H1 (cell line): ENCODE measurements around the gene STXBP6. TPM values are rescaled to one million over a fixed set of nuclear protein-coding genes. Genes with fewer than 3 reads are reported as not detected.

Source experiments
- CTCF ChIA-PET: fragments of 300-600 bp; sonication (Branson Sonifier 250); formaldehyde crosslinking; loops from one replicate; lab custom pipeline; 2021; ENCODE audit not compliant: partially characterized antibody; lab: Charles Lee
- POLR2A ChIA-PET: fragments of 300-600 bp; sonication (Branson Sonifier 250); formaldehyde crosslinking; loops from one replicate; lab custom pipeline; 2021; ENCODE audit warnings: inconsistent platforms; ENCODE audit not compliant: partially characterized antibody; lab: Charles Lee
- DNase-seq, 2 experiments: peaks; one replicate each; pipeline versions ENCODE4 v3.0.0 to v3.0.0-alpha.2; 2010 to 2022; ENCODE audit warnings: low spot score in 2 of 2, low read depth in 1 of 2, mixed read lengths in 1 of 2
- FAIRE-seq: peaks from 2 replicates; lab custom pipeline; 2011; peaks lifted over from hg19 to GRCh38; lab: Jason Lieb, UNC
- H2AFZ ChIP-seq: 2 replicates; pipeline ENCODE4 v1.8.1; 2012; ENCODE audit warnings: low read length, inconsistent platforms
- H2AK5ac ChIP-seq: 2 replicates; pipeline ENCODE4 v1.6.1; 2013; ENCODE audit warnings: low read depth, low read length
- H2BK120ac ChIP-seq: replicated peaks from 2 replicates; pipeline ENCODE3; 2013; ENCODE audit warnings: low read depth, low read length, inconsistent platforms
- H2BK12ac ChIP-seq: 2 replicates; pipeline ENCODE4 v1.6.1; 2013; ENCODE audit warnings: low read depth, low read length
- H2BK15ac ChIP-seq: 2 replicates; pipeline ENCODE4 v1.6.1; 2013; ENCODE audit warnings: low read length
- H2BK20ac ChIP-seq: 2 replicates; pipeline ENCODE4 v1.6.1; 2013; ENCODE audit warnings: low read length
- H2BK5ac ChIP-seq: 2 replicates; pipeline ENCODE4 v1.6.1; 2013; ENCODE audit warnings: low read depth, low read length
- H3K14ac ChIP-seq: 2 replicates; pipeline ENCODE4 v1.6.1; 2013; ENCODE audit warnings: inconsistent platforms; ENCODE audit not compliant: insufficient read length
- H3K18ac ChIP-seq: 2 replicates; pipeline ENCODE4 v1.6.1; 2013; ENCODE audit warnings: low read length; ENCODE audit errors: extremely low read depth
- H3K23ac ChIP-seq: 2 replicates; pipeline ENCODE4 v1.6.1; 2013; ENCODE audit warnings: inconsistent platforms; ENCODE audit not compliant: insufficient read length
- H3K23me2 ChIP-seq: 2 replicates; pipeline ENCODE4 v1.6.1; 2013; ENCODE audit warnings: low read depth, low read length
- H3K27ac ChIP-seq: 2 replicates; pipeline ENCODE4 v1.6.1; 2011; ENCODE audit warnings: low read depth, low read length, inconsistent platforms
- H3K27me3 ChIP-seq, 4 experiments: replicated peaks in 1 of 4; 1 replicate in 1 of 4; 2 replicates in 3 of 4; pipeline versions ENCODE4 v1.6.1 to v1.8.1; 2011 to 2013; ENCODE audit warnings: low read length in 3 of 4, mild to moderate bottlenecking in 3 of 4, inconsistent platforms in 2 of 4, mixed read lengths in 2 of 4, moderate library complexity in 1 of 4; ENCODE audit not compliant: control insufficient read depth in 3 of 4, insufficient read depth in 3 of 4; ENCODE audit errors: extremely low read depth in 1 of 4
- H3K36me3 ChIP-seq, 4 experiments: 2 replicates each; pipeline versions ENCODE4 v1.6.1 to v1.8.1; 2011 to 2013; ENCODE audit warnings: mild to moderate bottlenecking in 4 of 4, low read length in 3 of 4, moderate library complexity in 2 of 4, control low read depth in 1 of 4, inconsistent platforms in 1 of 4; ENCODE audit not compliant: insufficient read depth in 4 of 4, control insufficient read depth in 2 of 4
- H3K4ac ChIP-seq: replicated peaks from 2 replicates; pipeline ENCODE3; 2013; ENCODE audit warnings: low read length, low read depth, mixed read lengths, inconsistent platforms; ENCODE audit not compliant: insufficient read length
- H3K4me1 ChIP-seq, 4 experiments: replicated peaks in 1 of 4; 1 replicate in 1 of 4; 2 replicates in 3 of 4; pipeline versions ENCODE4 v1.6.1 to v1.8.1; 2011 to 2013; ENCODE audit warnings: low read length in 3 of 4, inconsistent platforms in 2 of 4, mixed read lengths in 1 of 4; ENCODE audit not compliant: insufficient read depth in 4 of 4, control insufficient read depth in 3 of 4
- H3K4me2 ChIP-seq, 2 experiments: 2 replicates each; pipeline versions ENCODE4 v1.6.1 to v1.8.1; 2011 to 2013; ENCODE audit warnings: low read depth in 2 of 2, low read length in 2 of 2, control low read depth in 1 of 2, inconsistent platforms in 1 of 2, mild to moderate bottlenecking in 1 of 2; ENCODE audit not compliant: insufficient read depth in 1 of 2
- H3K4me3 ChIP-seq, 4 experiments: fragments of 200-600, 300-600 bp in 1 of 4; sonication (generic), shearing (Covaris generic), sonication (Bioruptor Twin) in 1 of 4; 2 replicates each; pipeline versions ENCODE4 v1.5.1 to v1.8.1; 2011 to 2016; ENCODE audit warnings: low read length in 4 of 4, low read depth in 3 of 4, control low read depth in 2 of 4, inconsistent platforms in 2 of 4, mild to moderate bottlenecking in 2 of 4, mixed read lengths in 1 of 4, moderate library complexity in 1 of 4; ENCODE audit not compliant: insufficient read depth in 2 of 4; ENCODE audit errors: extremely low read depth in 1 of 4
- H3K56ac ChIP-seq: replicated peaks from 2 replicates; pipeline ENCODE3; 2013; ENCODE audit warnings: low read depth, mild to moderate bottlenecking, mixed read lengths, low read length, inconsistent platforms; ENCODE audit not compliant: insufficient read length
- H3K79me1 ChIP-seq: 2 replicates; pipeline ENCODE4 v1.6.1; 2013; ENCODE audit warnings: low read depth, low read length, control low read depth
- H3K79me2 ChIP-seq, 2 experiments: 2 replicates each; pipeline versions ENCODE4 v1.6.1 to v1.8.1; 2012 to 2013; ENCODE audit warnings: low read length in 2 of 2, mild to moderate bottlenecking in 2 of 2, inconsistent platforms in 1 of 2; ENCODE audit not compliant: insufficient read depth in 2 of 2, control insufficient read depth in 1 of 2
- H3K9ac ChIP-seq, 4 experiments: replicated peaks in 1 of 4; 1 replicate in 1 of 4; 2 replicates in 3 of 4; pipeline versions ENCODE4 v1.6.1 to v1.8.1; 2011 to 2013; ENCODE audit warnings: low read depth in 3 of 4, low read length in 3 of 4, control low read depth in 2 of 4, mild to moderate bottlenecking in 2 of 4, moderate library complexity in 2 of 4, inconsistent platforms in 1 of 4; ENCODE audit errors: extremely low read depth in 1 of 4
- H3K9me3 ChIP-seq, 2 experiments: 2 replicates each; pipeline versions ENCODE4 v1.6.1 to v1.8.1; 2012 to 2013; ENCODE audit warnings: mild to moderate bottlenecking in 2 of 2, moderate library complexity in 2 of 2, control low read depth in 1 of 2, inconsistent platforms in 1 of 2, low read depth in 1 of 2, low read length in 1 of 2, mixed read lengths in 1 of 2; ENCODE audit not compliant: insufficient read depth in 2 of 2
- H4K20me1 ChIP-seq, 2 experiments: replicated peaks in 1 of 2; 2 replicates each; pipeline versions ENCODE3 to v1.8.1; 2011 to 2013; ENCODE audit warnings: inconsistent platforms in 2 of 2, low read length in 2 of 2, mild to moderate bottlenecking in 1 of 2; ENCODE audit not compliant: insufficient read depth in 2 of 2, control insufficient read depth in 1 of 2
- H4K5ac ChIP-seq: 2 replicates; pipeline ENCODE4 v1.6.1; 2013; ENCODE audit warnings: low read length, low read depth, mixed read lengths, inconsistent platforms; ENCODE audit not compliant: insufficient read length
- H4K8ac ChIP-seq: 2 replicates; pipeline ENCODE4 v1.8.0; 2013; ENCODE audit warnings: mild to moderate bottlenecking, moderate library complexity, low read length, inconsistent platforms; ENCODE audit not compliant: insufficient read depth; ENCODE audit errors: extremely low read depth
- H4K91ac ChIP-seq: replicated peaks from 2 replicates; pipeline ENCODE3; 2013; ENCODE audit warnings: low read length, mixed read lengths, inconsistent platforms; ENCODE audit not compliant: insufficient read length
- SP4 ChIP-seq: IDR thresholded peaks from 2 replicates; pipeline ENCODE4 v1.6.1; 2012; ENCODE audit warnings: low read length, inconsistent platforms
- WGBS, 2 experiments: shearing (Covaris generic) in 1 of 2; methylation state at CpG; one replicate each; pipeline versions ENCODE4 v1.1.6 to v1.1.7; 2013 to 2015; ENCODE audit warnings: low lambda C conversion rate in 2 of 2, mixed read lengths in 2 of 2, inconsistent platforms in 1 of 2, low coverage in 1 of 2, missing lambda C conversion rate in 1 of 2; ENCODE audit not compliant: insufficient replicate concordance in 2 of 2, insufficient coverage in 1 of 2, insufficient read length in 1 of 2; ENCODE audit errors: extremely low coverage in 1 of 2, missing lambda C conversion rate in 1 of 2; 5-methylcytosine and 5-hydroxymethylcytosine counted together
- polyA plus RNA-seq, 7 experiments: library from polyadenylated mRNA; depleted of rRNA in 3 of 7; stranded (reverse) in 5 of 7; unstranded in 2 of 7; fragments of >200 nt in 5 of 7; fragments of 200-250 nt in 2 of 7; gene quantifications; 1 replicate in 5 of 7; 2 replicates in 1 of 7; 4 replicates in 1 of 7; pipeline versions ENCODE4 v1.2.1 to v1.2.3, GENCODE V29; 2011 to 2013; ENCODE audit warnings: missing spikeins in 2 of 7, mixed read lengths in 2 of 7
- total RNA-seq: library from RNA; stranded (reverse); fragmentation: NEBNext Ultra II Directional; extraction: Animal tissue kit (Norgen Biotek cat#: 25700); gene quantifications from 2 replicates; pipeline ENCODE4 v1.2.1, GENCODE V29; 2021

Gene STXBP6
- total and polyA plus RNA-seq, 2 of the 8 experiments (the other 6 are each of a cell fraction or from before 2014, with no cell fraction given), result 9.4 to 18.1 TPM

- Histone ChIP-seq H3K79me1 (peaks cover 2% of the 10 kb centered on the region; the same call in 1 of the 2 replicates), H3K9ac (no peak overlapping the region), H2AFZ (no peak overlapping the region), H3K18ac (no peak overlapping the region), H4K91ac (no peak overlapping the region), H3K9me3 (no peaks in the 10 kb centered on the region), H3K4me2 (no peak overlapping the region), H2BK120ac (no peak overlapping the region), H2BK5ac (no peak overlapping the region), H3K36me3 (no peaks in the 10 kb centered on the region), H2BK20ac (peak overlapping the region; percentile 5; the same call in 1 of the 2 replicates), H3K14ac (no peak overlapping the region), H3K27me3 (no peaks in the 10 kb centered on the region), H3K56ac (no peak overlapping the region), H3K23me2 (no peaks in the 10 kb centered on the region), H4K20me1 (no peaks in the 10 kb centered on the region), H3K27ac (no peak overlapping the region), H3K4me1 (peaks cover 3 to 18% (median 12%) of the 10 kb centered on the region in 4 experiments; a peak in 5 of 7 replicates), H2BK12ac (no peak overlapping the region), H3K23ac (no peak overlapping the region), H4K5ac (no peak overlapping the region), H2AK5ac (no peak overlapping the region), H3K79me2 (no peaks in the 10 kb centered on the region), H3K4ac (no peak overlapping the region), H4K8ac (no peak overlapping the region), H3K4me3 (no peak overlapping the region), H2BK15ac (no peak overlapping the region)
- 63% methylated on average over 2 of the region's 2 CpGs; no CpG with 5 or more reads in 1 of the 2 experiments for WGBS, 2 experiments
- DNase-seq (no peak), FAIRE-seq (no peak)
- ChIA-PET POLR2A (no interaction called here), CTCF (interaction anchor here (0.7 kb wide), 1 partner anchor 240 kb away, joined by 3 read pairs; no protein-coding TSS in a partner anchor)
- TF ChIP-seq SP4, result no peak
These were observed 105.1 kb downstream of the STXBP6 start for GRCh38 chr14:24944800-24945199.
